HG03196 (cell line): Measurements from ENCODE around the gene NPLOC4.
"Not testable (repeated sequence)": the region's sequence is repeated elsewhere in the genome, so short reads cannot be mapped to it uniquely, and the experiment has no call there.

Experiments
- ATAC-seq: cut with Tn5 transposase; IDR thresholded peaks from one replicate; pipeline ENCODE4 v1.9.1; 2021; ENCODE audit not compliant: unreplicated experiment

Gene NPLOC4

DNA sequence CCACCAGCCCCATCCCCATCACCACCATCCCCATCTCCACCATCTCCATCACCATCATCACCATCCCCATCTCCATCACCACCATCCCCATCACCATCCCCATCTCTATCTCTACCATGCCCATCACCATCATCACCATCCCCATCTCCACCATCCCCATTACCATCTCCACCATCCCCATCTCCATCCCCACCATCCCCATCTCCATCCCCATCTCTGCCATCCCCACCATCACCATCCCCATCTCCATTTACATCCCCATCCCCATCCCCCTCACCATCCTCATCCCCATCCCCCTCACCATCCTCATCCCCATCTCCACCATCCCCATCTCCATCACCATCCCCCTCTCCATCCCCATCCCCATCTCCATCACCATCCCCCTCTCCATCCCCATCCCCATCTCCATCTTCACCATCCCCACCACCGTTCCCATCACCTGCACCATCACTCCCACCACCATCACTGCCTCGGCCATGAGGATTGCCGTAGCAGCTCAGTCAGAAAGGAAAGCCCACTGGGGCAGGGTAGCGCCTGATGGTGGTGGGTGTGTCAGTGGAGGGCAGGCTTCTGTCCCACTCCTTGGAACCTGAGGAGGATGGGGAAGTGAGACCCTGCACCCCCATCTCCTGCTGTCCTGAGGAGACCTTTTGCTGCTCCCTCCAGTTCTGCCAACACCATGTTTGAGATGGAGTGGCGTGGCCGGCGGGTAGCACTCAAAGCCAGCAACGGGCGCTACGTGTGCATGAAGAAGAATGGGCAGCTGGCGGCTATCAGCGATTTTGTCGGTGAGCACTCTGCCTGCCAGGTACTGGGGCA is 101.2 kb downstream of the NPLOC4 start:
- ATAC-seq: no peak

GRCh38 chr17:81535007-81535328 is 101.9 kb downstream of the NPLOC4 start:
- no peak for ATAC-seq

- no peak for ATAC-seq
Measured at GRCh38 chr17:81534157-81535006, 102.5 kb downstream of the NPLOC4 start.

- no peak for ATAC-seq
Measured at GRCh38 chr17:81533339-81534141, 103.4 kb downstream of the NPLOC4 start.

- ATAC-seq: no peak
Measured at GRCh38 chr17:81532490-81533287, 104.2 kb downstream of the NPLOC4 start.

- not testable (repeated sequence) for ATAC-seq
Measured at GRCh38 chr17:81531998-81532404, 104.9 kb downstream of the NPLOC4 start.

- not testable (repeated sequence) for ATAC-seq
Measured at GRCh38 chr17:81531013-81531412, 105.9 kb downstream of the NPLOC4 start.

DNA sequence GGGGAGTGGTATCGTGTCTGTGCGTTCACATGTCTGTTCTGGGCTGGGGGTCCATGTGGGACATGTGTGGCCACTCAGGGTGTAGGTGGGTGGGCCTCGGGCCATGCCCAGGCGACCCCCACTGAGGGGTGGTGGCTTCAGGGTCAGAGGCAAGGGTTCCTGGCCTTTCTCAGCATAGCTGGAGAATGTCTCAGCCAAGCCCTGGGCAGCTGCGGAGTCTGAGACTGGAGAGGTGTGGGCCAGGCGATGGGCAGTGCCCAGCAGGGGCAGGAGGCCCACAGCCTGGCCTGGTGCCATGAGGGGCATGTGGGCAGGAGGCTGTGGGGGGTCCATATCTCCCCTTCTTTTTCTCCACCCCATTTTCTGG is 107.5 kb downstream of the NPLOC4 start:
- ATAC-seq: no peak

DNA sequence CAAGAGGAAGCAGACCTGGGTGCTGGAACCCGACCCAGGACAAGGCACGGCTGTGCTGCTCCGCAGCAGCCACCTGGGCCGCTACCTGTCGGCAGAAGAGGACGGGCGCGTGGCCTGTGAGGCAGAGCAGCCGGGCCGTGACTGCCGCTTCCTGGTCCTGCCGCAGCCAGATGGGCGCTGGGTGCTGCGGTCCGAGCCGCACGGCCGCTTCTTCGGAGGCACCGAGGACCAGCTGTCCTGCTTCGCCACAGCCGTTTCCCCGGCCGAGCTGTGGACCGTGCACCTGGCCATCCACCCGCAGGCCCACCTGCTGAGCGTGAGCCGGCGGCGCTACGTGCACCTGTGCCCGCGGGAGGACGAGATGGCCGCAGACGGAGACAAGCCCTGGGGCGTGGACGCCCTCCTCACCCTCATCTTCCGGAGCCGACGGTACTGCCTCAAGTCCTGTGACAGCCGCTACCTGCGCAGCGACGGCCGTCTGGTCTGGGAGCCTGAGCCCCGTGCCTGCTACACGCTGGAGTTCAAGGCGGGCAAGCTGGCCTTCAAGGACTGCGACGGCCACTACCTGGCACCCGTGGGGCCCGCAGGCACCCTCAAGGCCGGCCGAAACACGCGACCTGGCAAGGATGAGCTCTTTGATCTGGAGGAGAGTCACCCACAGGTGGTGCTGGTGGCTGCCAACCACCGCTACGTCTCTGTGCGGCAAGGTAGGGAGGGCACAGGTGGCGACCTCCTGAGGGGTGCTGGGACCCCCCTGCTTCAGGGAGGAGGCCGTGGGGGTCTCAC is 108.1 kb downstream of the NPLOC4 start:
- ATAC-seq: no peak

DNA sequence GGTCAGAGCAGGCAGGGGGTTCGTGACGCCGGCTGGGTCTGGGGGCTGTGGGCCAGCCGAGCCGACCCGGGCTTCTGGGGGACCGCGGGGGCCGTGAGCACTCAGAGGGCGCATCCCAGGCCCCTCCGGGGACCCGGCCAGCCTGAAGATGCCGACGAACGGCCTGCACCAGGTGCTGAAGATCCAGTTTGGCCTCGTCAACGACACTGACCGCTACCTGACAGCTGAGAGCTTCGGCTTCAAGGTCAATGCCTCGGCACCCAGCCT is 108.6 kb downstream of the NPLOC4 start:
- ATAC-seq: no peak

GRCh38 chr17:81527591-81528383 is 109.1 kb downstream of the NPLOC4 start, which contains the start of gene FSCN2:
Gene FSCN2 (plus strand): TSS chr17:81528377. CDS start chr17:81528532, 155 bp downstream.
- no peak for ATAC-seq

DNA sequence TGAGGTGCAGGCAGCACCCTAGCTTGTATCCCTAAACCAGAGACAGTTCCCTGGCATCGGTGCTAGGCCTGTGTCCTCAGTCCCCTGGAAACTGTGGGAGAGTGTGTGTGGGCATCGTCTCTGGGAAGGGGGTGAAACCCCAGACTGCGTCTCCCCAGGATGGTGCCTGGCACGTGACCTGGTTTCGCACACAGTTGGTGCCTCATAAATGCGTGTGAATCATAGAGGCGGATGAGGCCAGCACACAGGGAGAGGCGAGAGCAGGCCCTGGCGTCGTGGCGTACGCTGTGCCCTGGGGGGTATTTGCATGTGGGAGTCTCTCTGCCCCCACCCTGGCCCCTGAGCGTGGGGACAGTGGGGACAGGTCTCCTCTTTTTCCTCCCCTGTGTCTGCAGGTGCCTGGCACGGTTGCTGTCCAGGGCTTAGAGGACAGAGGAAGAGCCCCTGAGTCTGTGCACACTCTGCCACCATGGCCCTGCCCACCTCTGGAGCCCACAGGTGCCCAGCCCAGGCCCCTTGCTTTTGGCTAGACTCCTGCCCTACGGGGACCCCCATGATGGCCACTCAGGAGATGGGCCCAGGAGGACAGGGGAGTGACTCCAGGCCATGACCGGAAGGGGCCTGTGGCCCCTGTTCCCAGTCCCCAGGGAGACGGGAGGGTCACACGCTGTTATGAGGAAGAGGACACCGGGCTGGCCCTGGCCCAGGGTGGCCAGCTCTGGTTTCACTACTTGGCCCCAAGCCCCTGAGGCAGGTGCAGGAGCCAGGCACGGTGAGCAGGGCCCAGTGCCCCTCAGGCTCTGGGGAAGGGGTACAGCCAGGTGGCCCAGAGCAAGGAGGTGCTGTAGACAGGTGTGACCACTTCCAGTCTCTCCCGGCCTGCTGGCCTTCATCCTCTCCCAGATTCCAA is 110.0 kb downstream of the NPLOC4 start:
- no peak for ATAC-seq

GRCh38 chr17:81524865-81525159 is 112.1 kb downstream of the NPLOC4 start:
- ATAC-seq: no peak

GRCh38 chr17:81524039-81524864 is 112.7 kb downstream of the NPLOC4 start:
- ATAC-seq: no peak

GRCh38 chr17:81523402-81524038 is 113.4 kb downstream of the NPLOC4 start:
- no peak for ATAC-seq

- ATAC-seq: no peak
Measured at GRCh38 chr17:81522491-81523401, 114.2 kb downstream of the NPLOC4 start.
